Osteoblast (primary cell): ENCODE results near the gene HJURP. TPM values are rescaled to one million over a fixed set of nuclear protein-coding genes. Genes with fewer than 3 reads are reported as not detected.

Source experiments
- DNase-seq: peaks from one replicate; pipeline ENCODE4 v3.0.0; 2011; ENCODE audit warnings: low spot score, mixed read lengths; ENCODE audit not compliant: insufficient read length; ENCODE audit errors: missing footprints
- H2AFZ ChIP-seq: 2 replicates; pipeline ENCODE4 v1.6.0; 2011; ENCODE audit warnings: mild to moderate bottlenecking, low read length
- H3K27ac ChIP-seq: 2 replicates; pipeline ENCODE4 v1.5.1; 2011; ENCODE audit warnings: mild to moderate bottlenecking, low read depth, low read length, moderate library complexity
- H3K27me3 ChIP-seq: 2 replicates; pipeline ENCODE4 v1.6.0; 2012; ENCODE audit warnings: mild to moderate bottlenecking, control low read depth, inconsistent platforms, low read length, moderate library complexity; ENCODE audit not compliant: insufficient read depth
- H3K36me3 ChIP-seq: 2 replicates; pipeline ENCODE4 v1.5.1; 2011; ENCODE audit warnings: mild to moderate bottlenecking, low read length, control low read depth, moderate library complexity; ENCODE audit not compliant: insufficient read depth
- H3K4me1 ChIP-seq: 2 replicates; pipeline ENCODE4 v1.5.1; 2011; ENCODE audit warnings: mild to moderate bottlenecking, low read length, control low read depth, moderate library complexity; ENCODE audit not compliant: insufficient read depth
- H3K4me2 ChIP-seq: 2 replicates; pipeline ENCODE4 v1.6.0; 2011; ENCODE audit warnings: mild to moderate bottlenecking, low read length; ENCODE audit not compliant: insufficient read depth
- H3K4me3 ChIP-seq: fragments of 200-600 bp; sonication (generic); 3 replicates; pipeline ENCODE4 v1.5.1; 2012; ENCODE audit warnings: mild to moderate bottlenecking, low read length, inconsistent platforms; ENCODE audit not compliant: insufficient read depth
- H3K79me2 ChIP-seq: 2 replicates; pipeline ENCODE4 v1.6.0; 2012; ENCODE audit warnings: mild to moderate bottlenecking, low read length, control low read depth, inconsistent platforms; ENCODE audit not compliant: insufficient read depth
- H3K9me3 ChIP-seq: 2 replicates; pipeline ENCODE4 v1.5.1; 2011; ENCODE audit warnings: low read depth, low read length, control low read depth
- H4K20me1 ChIP-seq: 2 replicates; pipeline ENCODE4 v1.6.0; 2012; ENCODE audit warnings: mild to moderate bottlenecking, low read length, control low read depth; ENCODE audit not compliant: insufficient read depth
- total RNA-seq: library from RNA; depleted of rRNA; stranded (reverse); fragments of >200 nt; gene quantifications from 2 replicates; pipeline ENCODE4 v1.2.3, GENCODE V29; 2012
- TF ChIP-seq, protein P1 (sequence below): IDR thresholded peaks from 2 replicates; pipeline ENCODE4 v1.5.1; 2011; ENCODE audit warnings: mild to moderate bottlenecking, low read depth, low read length, moderate library complexity; ENCODE audit errors: extremely low read depth

HJURP gene
- total RNA-seq, 1 donor, result 2.9 TPM

DNA sequence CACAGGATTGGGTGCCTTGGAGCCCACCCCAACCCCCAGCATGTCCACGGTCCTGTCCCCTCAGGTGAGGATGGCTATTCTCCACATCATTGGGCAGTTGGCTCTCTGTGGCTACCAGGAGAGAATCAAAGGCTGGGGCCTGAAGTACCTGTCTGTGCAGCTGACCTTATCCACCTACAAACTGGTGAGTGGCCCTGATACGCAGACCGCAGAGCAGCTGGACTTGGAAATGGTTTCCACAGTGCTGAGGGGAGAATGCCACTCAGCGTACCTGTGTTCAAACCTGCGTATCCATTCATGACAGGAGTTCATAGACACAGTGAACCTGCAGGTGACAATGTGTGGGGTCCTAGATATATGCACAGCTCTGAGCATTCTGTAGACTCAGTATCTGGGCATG is 54.6 kb downstream of the HJURP start:
- Histone ChIP-seq H2AFZ (no peak overlapping the region), H3K27me3 (peaks cover 6% of the 10 kb centered on the region), H3K9me3 (no peaks in the 10 kb centered on the region), H4K20me1 (no peaks in the 10 kb centered on the region), H3K36me3 (no peaks in the 10 kb centered on the region), H3K4me1 (no peaks in the 10 kb centered on the region), H3K4me3 (no peak overlapping the region), H3K27ac (no peak overlapping the region), H3K4me2 (no peak overlapping the region), H3K79me2 (no peaks in the 10 kb centered on the region)
- TF ChIP-seq, protein P1, sequence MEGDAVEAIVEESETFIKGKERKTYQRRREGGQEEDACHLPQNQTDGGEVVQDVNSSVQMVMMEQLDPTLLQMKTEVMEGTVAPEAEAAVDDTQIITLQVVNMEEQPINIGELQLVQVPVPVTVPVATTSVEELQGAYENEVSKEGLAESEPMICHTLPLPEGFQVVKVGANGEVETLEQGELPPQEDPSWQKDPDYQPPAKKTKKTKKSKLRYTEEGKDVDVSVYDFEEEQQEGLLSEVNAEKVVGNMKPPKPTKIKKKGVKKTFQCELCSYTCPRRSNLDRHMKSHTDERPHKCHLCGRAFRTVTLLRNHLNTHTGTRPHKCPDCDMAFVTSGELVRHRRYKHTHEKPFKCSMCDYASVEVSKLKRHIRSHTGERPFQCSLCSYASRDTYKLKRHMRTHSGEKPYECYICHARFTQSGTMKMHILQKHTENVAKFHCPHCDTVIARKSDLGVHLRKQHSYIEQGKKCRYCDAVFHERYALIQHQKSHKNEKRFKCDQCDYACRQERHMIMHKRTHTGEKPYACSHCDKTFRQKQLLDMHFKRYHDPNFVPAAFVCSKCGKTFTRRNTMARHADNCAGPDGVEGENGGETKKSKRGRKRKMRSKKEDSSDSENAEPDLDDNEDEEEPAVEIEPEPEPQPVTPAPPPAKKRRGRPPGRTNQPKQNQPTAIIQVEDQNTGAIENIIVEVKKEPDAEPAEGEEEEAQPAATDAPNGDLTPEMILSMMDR, result no peak
- DNase-seq, result peak; percentile 36

DNA sequence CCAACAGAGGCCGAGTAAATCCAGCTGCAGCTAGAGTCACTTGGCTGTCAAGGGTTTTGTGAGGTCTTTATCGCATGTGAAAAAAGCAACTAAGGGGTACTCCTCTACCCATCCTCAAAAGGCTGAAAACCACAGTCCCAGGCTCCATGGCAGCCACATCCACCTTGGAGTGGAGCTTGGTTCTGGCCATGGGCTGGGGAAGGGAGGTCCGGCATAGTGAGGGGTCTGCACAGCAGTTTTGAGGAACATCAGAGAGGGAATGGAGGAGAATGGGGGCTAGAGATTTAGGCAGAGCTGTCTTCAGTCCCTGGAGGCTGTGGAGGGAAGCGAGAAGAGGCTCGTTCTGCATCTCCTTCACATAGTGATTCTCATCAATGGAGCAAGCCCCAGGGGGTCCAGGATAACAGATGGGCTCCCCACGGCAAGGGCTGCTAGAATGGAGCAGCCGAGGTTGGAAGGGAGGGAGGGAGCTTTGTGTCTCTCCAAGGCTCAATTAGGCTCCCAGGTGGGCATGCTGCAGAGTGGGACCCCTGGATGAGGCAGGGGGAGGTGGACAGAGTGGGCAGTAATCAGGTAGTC is 55.2 kb downstream of the HJURP start:
- H3K27ac ChIP-seq, result no peak overlapping the region
- H4K20me1 ChIP-seq, result no peaks in the 10 kb centered on the region
- H3K36me3 ChIP-seq, result no peaks in the 10 kb centered on the region
- H3K9me3 ChIP-seq, result no peaks in the 10 kb centered on the region
- no peaks in the 10 kb centered on the region for H3K4me1 ChIP-seq
- H3K4me2 ChIP-seq, result no peak overlapping the region
- no peak overlapping the region for H3K4me3 ChIP-seq
- DNase-seq, result peak; percentile 14
- H3K27me3 ChIP-seq, result peaks cover 5% of the 10 kb centered on the region
- H2AFZ ChIP-seq, result no peak overlapping the region
- TF ChIP-seq, protein P1, result no peak
- H3K79me2 ChIP-seq, result no peaks in the 10 kb centered on the region

DNA sequence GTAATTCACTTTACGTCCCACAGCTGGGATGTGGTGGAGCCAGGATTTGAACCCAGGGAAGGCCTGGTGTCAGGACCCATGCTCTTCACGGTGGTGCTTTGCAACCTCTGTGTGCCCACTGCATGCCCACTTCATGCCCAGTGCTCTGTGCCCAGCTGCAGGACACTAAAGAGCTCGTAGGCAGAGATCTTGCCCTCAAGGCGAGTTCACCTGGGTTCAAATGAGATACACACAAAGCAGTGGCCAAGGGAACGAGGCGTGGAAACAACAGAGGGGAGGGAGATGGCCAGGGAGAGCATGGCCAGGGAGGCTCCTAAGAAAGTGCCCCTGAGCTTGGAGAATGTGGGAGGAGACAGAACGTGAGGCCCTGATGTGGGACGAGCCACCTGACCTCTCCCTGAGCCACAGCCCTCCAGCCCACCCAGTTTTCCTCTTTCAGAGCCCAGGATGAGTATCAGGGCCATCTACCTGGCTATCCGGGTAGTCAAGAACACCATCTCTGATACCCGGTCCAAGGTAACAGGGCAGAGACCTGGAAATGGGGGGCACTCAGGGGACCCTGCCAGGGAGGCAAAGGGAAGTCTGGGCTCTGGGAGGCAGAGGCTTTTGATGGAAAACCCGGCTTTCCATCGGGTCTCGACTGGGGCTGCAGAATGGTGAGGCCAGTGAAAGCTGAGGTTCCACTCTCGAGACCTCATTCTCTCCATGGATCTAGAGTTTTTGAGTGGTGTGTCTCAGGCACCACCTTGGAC is 55.8 kb downstream of the HJURP start:
- Histone ChIP-seq H3K79me2 (no peaks in the 10 kb centered on the region), H3K4me2 (no peak overlapping the region), H3K27me3 (peaks cover 5% of the 10 kb centered on the region), H4K20me1 (no peaks in the 10 kb centered on the region), H3K9me3 (no peaks in the 10 kb centered on the region), H3K27ac (no peak overlapping the region), H3K4me3 (no peak overlapping the region), H2AFZ (no peak overlapping the region), H3K4me1 (no peaks in the 10 kb centered on the region), H3K36me3 (no peaks in the 10 kb centered on the region)
- DNase-seq, result peak; percentile 49
- TF ChIP-seq, protein P1, result no peak

DNA sequence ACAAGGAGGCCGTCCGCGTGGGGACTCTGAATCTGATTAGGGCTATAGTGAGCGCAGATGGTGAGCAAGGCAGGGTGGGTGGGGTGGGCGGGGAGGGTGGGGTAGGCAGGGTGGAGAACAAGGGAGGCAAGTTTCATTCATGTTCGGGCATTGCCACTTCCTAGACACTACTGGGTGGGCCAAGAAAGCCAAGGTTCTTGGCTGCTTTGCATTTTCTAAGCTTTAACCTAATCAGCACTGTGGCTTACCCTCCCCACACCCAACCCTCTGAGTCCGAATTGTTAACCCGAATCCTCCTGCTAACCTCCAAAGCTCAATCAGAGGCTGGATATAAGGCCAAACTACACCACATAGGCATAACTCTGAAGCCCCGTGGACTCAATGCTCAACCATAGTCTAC is 58.1 kb downstream of the HJURP start:
- Histone ChIP-seq H3K79me2 (no peaks in the 10 kb centered on the region), H3K27me3 (no peaks in the 10 kb centered on the region), H3K9me3 (no peaks in the 10 kb centered on the region), H3K4me3 (no peak overlapping the region), H2AFZ (no peak overlapping the region), H3K27ac (no peak overlapping the region), H3K36me3 (no peaks in the 10 kb centered on the region), H3K4me2 (no peak overlapping the region), H3K4me1 (no peaks in the 10 kb centered on the region), H4K20me1 (no peaks in the 10 kb centered on the region)
- peak; percentile 29 for DNase-seq
- TF ChIP-seq, protein P1, result no peak
